Activated naive CD8-positive, alpha-beta T cell treated with anti-CD3 and anti-CD28 coated beads, Interleukin-2, amount 50 U/mL, for 16 hours (primary cell): ENCODE data around the gene CCDC78.

Source experiments
- DNase-seq: peaks from one replicate; pipeline ENCODE4 v3.0.0-alpha.2; 2020; ENCODE audit warnings: low read depth, low spot score

Gene CCDC78

DNA sequence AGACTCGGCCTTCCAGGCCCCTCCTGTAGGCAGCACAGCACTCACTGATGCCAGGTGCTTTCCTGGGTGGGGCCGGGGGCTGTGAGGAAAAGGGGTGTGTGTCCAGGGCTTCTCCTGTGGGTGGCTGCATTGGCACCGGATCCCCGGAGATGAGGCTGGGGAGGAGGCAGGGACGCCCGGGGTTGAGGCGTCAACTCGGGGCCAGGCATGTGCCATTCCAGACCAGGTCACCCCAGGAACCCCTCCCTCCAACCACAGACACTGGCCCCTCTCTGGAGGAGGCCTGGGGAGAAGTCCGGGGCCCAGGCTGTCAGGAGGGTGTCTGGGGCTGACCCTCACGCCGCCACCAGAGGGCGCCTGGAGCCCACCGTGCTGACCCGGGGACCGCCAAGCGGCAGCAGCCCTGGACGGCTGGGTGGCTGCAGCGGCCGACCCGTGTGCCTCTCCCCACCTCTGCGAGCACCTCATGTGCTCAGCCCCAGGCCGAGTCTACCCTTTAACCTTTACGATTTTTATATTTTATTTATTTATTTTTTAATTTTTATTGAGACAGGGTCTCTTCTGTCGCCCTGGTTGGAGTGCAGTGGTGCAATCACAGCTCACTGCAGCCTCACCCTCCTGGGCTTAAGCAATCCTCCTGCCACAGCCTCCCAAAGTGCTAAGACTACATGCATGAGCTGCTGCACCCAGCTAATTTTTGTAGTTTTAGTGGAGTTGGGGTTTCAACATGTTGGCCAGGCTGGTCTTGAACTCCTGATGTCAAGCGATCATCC is 14.5 kb downstream of the CCDC78 start:
- DNase-seq: peak; percentile 66

DNA sequence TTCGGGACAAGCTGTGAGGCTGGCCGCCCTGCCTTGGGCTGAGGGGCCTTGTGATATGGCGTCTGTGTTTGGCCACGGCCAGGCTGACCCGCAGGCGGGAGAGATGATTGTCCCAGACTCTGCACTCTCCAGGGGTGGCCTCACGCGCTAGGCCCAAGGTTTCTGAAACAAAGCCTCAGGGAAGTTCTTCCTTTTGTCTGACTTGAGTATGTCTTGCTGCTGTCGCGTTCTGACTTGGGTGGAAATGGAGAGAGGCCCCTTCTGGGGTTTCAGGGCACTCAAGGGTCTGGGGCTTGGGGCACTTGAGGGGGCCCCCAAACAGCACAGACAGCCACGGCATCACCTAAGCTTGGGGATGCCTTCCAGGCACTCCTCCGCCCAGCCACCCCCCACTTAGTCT is 15.2 kb downstream of the CCDC78 start:
- DNase-seq: no peak

DNA sequence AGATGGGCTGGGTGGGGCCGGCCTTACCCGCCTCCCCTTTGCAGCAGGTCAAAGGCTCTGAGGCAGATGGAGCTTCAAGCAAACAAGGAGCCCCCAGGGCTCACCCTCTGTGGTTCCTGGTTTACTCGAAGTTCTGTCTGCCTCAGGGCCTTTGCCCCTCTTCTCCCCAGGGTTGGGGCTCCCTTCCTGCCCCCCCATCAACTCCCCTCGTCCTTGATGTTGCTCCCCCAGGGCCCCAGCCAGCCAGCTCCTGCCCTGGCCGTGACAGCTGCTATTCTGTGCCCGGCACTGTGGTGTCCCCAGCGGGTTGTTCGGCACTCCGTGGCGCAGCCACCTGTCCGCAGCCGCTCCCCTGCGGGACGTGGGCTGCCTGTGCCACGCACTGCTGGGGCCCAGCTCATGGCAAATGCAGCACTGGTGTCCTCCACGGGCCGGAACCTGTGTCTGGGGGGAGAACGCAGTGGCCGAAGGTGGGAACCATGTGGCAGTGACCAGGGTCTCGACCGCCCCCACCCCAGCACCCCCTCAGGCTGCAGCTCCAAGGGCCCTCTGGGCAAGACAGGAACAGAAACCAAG is 15.7 kb downstream of the CCDC78 start:
- no peak for DNase-seq

DNA sequence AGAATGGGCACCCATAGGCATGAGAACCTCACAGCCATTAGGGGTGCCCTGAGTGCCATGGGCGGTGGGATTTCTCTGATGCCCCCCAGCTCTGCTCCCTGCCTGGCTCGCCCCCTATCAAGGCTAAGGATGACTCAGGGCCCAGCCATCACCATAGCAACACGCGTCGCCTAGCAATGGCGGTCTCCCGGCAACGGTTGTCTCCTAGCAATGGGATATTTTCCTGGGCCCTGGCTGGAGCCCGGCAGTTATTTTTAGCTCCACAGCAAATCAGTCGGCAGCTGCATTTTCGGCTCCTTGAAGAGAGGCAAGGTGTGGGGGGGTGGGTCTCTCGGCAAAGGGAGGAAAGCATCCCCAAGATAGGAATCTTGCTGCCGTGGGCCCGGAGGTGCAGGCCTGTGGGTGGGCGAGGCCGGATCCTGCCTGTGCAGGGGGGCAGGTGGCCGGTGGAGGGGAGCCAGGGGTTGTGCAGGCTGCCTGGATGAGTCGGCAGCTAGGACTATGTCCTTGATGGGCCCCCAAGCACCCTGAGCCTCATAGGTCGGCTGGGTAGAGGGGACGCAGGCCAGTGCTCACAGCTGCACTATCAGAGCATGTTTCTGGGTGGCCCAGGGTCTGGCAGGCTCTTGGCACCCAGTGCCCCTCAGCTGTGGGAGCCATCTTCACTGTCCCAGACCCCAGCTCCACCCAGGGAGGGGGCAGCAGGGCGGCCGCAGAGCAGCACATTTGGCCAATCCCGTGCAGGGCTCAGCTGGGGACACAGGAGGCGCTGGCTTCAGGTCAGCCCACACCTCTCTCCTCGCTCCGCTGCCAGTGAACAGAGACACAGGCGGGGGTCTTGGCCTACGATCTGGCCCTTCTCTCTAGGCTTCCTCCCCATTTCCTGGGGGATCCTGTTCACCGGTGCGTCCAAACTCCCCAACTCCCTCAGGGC is 16.4 kb downstream of the CCDC78 start:
- DNase-seq: no peak

DNA sequence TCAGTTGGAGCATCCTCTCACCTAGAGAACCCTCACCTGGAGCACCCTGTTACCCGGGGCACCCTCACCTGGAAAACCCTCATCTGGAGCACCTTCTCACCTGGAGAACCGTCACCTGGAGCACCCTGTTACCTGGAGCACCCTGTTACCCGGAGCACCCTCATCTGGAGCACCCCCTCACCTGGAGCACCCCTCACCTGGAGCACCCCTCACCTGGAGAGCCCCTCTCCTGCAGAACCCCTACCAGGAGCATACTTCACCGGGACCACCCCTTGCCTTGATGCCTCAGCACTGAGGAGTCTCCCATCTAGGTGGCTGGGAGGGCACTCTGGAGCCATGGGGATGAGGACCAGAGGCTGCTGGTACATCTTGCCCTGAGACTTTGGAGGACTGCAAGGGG is 17.3 kb downstream of the CCDC78 start:
- DNase-seq: no peak

DNA sequence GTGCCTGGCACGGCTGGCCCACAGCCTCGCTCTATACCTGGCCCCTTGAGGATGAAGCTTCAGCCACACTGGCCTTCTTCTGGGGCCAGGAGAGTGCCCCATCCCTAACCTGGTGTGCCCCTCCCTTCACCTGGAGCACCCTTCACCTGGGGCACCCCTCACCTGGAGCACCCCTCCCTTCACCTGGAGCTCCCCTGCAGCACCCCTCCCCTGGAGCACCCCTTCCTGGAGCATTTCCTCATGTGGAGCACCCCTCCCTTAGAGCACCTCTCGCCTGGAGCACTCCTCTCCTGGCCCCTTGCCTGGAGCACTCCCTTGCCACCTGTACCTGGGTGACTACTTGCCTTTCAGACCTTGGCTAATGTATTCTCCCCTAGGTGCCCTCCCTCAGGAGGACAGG is 18.2 kb downstream of the CCDC78 start:
- DNase-seq: no peak

DNA sequence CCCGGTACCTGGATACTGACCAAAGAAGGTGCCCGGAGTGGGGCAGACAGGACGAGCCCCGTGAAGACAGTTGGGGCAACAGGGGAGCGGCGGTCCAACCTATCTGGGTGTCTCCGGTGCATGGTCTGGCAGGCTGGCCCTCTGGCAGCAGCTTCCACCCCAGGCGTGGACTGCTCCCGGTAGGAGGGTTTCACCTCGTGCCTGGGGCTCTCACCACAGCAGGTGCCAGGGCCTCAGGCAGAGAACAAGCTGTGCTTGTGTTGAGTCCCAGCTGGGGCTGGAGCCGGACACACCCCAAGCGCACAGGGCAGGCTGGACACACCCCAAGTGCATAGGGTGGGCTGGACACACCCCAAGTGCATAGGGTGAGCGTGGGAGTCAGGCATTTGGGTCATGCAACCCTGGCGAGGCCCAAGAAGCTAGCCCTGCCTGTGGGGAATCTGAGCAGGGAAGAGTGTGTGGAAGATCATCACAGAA is 19.1 kb downstream of the CCDC78 start:
- DNase-seq: no peak

DNA sequence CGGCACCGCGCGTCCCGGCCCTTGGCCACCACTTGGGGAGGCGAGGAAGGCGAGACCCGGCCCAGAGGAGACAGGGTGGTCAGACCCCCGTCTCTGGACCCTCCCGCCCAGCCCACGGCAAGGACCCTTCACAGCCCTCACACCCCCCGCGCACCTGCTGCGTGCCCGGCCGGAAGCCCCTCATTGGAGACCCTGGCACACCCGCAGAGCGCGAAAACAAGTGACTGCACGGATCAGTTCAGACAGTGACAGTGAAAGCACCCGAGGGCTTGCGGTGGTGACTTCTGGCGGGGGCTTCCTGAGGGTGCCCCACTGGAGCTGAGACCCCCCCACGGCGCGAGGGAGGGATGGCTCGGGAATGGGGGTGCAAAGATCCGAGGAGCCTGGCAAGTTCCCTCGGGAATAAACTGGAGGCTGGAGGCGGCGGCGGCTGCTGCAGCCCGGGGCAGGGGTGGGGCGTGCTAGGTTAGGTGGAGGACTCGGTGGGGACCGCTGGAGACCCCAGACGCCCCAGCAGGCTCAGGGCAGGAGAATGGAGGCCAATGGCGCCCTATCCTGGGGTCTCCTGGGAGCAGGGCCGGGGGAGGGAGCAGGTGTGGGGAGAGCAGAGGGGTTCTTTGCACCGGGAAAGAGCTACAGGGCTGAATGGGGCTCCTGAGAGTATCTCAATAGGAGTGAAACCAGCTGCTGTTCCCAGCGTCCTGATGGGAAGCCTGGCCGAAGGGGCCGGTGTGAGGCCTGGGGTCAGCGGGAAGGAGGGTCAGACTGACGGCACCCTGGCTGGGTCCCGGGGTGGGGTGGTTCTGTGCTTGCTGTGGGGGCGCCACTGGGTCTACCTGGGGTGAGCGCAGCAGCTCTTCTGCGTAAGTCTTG is 19.8 kb downstream of the CCDC78 start:
- DNase-seq: no peak

DNA sequence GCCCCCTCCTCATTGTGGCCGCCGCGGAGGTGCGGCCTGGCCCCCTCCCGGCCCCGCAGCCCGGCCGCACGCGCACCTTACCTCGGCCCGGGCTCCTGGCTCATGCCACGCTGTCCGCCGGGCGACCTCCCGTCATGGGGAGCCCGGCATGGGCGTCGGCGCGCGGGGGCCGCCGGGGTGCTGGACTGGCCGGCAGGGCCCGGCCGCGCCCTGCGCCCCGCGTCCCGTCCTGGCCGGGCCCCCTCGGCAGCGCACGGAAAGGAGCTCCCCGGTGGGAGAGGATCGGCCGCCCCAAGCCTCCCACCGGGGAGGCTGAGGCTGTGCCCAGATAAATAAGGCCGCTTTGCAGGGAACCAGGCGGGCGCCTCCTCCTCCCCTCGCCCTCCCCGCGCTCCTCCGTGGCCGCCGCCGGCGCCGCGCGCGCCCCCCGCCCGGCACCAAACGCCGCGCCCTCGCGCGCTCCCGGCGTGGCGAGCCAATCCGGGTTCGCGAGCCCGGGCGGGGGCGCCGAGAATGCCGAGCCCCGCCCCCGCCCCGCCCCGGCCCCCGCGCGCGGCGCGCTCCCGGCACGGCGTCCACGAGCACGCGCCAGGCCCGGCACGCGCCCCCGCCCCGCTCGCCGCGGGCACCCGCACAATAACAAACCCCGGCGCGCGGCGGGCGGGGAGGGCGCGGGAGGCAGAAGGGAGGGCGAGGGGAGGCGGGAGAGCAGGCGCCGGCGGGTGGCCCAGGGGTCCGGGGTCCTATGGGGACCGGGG is 20.6 kb downstream of the CCDC78 start, which contains the start of gene FBXL16:
Gene FBXL16 (minus strand): TSS at position 371 of the 758 bp plus-strand sequence. CDS start 8,396 bp downstream, outside the sequence.
- DNase-seq: no peak

DNA sequence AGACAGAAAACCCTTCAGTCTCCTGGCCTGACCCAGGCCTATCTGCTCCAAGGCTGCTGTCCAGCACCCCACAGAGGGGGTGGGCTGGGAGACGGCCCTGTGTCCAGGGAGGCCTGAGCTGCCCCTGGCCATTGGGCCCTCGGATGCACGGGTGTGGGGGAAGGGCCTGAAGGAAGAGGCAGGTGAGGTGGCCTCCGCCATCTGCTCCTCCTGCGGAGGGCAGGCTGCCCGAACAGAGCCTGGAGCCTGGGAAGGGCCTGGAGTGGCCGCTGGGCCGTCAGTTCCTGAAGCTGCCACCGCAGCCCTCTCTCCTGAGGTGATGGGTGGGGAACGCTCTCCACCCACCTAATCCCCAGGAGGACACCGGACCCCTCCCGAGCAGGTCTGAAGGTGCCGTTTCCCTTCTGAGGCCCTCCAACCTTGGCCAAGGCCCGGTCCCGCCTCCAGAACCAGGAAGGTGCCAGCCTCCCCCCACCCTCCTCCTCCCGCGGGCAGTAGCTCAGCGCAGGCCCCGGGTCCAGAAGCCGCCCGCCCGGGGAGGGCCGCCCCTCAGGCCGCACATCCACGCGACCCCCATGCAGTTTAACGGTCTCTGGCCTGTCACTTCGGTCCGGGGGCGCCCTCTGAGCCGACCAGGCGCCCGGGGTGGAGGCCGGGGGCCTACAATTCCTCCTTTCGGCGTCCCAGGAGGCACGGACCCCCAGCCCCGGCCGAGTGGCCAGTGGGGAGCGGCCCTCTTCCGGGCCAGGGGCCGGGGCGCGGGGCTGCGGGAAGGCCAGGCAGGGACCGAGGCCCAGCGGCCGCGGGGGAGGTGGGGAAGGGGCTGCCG is 21.5 kb downstream of the CCDC78 start:
- no peak for DNase-seq

DNA sequence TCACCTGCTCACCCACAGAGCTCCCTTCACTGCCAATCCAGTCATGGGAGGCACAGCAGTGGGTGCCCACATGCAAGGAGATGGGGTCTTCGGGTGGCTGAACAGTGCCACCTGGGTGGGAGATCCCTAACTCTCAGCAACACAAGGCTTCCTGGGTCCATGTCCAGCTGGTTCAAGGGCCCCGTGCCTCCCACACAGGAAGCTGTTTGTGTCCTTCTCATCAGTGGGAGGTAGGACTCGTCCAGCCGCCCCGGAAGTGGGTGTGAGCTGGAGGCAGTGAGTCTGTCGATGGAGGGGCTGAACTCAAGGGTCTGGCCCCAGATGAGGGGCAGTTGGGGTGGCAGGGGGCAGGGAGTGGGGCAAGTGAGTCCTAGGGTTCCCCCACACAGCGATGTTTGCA is 22.2 kb downstream of the CCDC78 start:
- DNase-seq: no peak

DNA sequence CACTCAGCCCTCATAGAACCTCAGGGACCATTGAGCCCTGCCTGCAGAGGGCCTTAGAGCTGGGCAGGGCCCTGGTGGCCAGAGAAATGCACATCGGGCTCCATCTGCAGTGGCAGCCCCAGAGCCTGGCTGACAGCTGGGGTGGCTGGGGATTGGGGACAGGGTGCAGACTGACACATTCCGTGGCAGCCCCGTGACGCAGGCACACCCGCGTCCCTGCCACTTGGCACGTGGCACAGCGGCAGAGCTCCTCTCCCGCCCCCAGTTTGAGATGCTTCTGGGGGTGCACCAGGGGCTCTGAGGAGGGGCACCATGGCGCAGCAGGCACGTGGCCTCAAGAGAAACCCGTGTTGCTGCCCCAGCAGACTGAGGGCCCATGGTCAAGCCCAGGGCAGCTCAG is 22.8 kb downstream of the CCDC78 start:
- no peak for DNase-seq

DNA sequence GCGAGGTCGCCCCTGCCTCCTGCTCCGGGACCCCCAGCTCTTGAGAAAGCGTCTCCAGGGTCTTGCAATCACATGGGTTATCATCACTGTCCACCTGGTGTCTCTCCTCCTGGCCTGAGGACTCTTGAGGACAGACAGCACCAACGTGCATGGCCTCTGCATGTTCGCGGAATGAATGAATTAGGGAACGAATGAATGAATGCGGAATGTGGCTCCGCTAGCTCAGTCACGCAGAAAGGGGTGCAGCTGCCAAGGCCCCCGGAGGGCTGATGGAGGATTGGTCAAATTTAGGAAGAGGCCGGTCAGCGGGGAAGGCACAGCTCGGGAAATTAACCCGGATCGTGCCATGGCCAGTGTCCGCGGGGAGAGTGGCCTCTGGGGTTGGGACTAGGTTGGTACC is 23.9 kb downstream of the CCDC78 start:
- no peak for DNase-seq

DNA sequence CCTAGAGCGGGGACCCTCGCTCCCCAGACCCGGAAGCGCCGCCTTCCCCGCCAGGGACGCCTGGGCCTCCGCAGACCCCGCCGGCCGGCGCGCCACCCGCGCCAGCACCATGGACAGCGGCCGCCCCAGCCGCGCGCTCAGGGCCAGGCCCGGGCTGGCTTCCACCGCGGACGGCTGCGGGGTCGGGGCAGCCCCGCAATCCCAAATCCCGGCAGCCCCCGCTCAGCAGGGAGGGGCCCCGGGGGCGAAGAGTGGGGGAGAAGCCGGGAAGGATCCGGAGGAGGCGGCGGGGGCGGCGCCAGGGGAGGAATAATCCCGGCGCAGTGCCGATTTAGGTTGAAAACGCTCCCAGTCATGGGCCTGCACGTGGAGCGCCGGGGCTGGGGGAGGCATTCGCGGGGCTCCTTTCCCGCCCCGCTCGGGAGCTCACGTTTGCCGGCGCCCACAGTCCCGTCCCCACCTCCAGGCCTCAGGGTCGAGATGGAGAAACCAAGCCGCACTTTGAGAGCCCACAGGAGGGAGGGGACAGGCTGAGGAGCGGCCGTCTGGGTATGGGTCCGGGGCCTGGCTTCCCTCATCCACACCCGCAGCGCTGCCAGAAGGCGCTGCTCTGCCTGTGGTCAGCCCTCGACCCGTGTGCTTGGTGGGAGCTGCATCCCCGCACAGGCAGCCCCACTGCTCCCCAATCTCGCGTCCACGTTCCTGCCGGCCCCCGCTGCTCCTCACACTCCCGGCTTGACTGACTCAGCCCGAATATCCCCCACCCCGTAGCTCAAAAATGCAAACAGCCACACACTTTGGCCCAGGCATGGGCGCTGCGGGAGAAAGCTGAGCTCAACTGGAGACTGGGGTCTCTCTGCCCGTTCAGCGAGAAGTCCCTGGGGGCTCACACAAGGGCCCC is 25.3 kb downstream of the CCDC78 start:
- no peak for DNase-seq

DNA sequence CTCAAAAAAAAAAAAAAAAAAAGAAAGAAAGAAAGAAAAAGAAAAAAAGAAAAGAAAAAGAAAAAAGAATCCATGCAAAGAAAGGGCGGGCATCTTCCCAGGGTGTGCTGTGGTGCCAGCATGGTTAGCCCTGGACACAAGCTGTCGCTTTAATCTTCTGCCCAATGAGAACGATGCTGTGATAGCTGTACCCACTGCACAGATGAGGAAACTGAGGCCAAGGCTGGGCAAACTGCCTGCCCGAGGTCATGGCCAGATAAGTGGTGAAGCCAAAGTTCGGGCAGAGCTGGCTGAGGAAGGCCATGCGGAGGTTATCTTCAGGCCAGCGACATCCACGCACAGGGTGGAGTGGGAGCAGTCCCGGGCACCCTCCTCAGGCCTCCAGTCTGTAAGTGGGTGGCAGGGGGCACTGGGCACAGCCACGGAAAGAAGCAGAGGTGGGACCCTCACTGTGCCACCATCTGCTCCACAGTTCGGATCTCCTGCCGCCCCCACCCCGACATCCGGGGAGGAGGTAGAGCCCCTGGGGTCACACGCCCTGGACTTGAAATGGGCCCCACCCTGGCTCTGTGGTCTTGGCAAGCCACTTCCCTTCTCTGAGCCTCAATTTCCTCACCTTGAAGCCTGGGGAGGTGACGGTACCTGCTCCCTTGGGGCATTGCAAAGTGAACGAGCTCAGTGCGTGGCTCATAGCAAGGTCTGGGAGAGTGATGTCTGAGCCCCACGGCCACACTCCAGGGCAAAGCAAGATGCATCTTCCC is 27.2 kb downstream of the CCDC78 start:
- no peak for DNase-seq

DNA sequence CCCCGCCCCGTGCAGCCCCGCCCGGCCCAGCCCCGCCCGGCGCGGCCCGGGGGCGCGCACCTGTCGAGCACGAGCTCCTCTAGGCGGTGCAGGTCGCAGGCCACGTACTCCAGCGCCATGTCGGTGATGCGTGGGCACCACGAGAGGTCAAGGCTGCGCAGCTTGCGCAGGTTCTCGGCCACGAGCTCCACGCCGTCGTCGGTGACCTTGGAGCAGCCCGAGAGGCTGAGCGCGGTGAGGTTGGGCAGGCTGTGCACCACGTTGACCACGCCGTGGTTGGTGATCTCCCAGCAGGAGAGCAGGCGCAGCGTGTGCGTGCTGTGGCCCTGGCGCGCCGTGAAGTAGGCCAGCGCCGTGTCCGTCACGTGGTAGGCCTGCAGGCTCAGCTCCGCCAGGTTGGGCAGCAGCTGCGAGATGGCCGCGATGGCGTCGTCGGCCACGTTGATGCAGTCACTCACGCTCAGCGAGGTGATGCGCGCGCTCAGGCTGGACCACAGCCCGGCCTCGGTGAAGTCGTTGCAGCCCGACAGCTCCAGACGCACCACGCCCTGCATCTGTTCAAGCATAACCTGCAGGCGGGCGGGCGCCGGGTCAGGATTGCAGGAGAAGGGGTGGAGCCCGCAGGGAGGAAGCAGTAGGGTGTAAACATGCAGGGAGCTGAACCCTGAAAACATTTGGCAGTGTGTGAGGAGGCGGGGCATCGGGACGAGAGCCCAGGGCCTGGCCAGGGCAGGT is 30.7 kb downstream of the CCDC78 start:
- no peak for DNase-seq

DNA sequence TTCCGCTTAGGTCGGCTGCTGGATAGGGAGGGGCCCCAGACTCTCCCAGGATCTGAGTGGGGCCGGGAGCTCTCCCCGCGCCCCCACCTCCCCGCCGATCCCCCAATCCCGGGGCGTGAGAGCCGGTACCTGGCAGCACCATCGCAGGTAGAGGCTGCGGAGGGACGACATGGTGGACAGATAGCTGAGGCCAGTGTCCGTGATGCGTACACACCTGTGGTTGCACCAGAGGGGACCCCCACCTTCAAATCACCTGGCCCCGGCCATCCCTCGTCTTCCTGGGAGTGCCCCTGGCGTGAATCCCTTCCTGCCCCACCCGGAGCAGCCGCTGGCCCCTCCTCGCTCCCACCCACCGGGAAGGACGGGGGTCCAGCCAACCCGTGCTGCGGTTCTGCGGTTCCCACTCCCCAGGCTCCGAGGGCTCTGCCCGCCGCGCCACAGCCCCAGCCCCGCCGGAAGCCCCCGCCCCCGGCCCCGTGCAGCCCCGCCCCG is 31.3 kb downstream of the CCDC78 start:
- no peak for DNase-seq
